Panc1 (cell line): ENCODE measurements around the gene LARGE2. TPM values are rescaled to one million over a fixed set of nuclear protein-coding genes. Genes with fewer than 3 reads are reported as not detected.

Experiments used
- ATAC-seq: fragments of 200-7000 bp; cut with Tn5 transposase; 2 replicates; pipeline ENCODE4 v1.9.1; 2020; ENCODE audit warnings: mild to moderate bottlenecking, moderate library complexity
- BruUV-seq: library from RNA; stranded (reverse); fragments of 400-500 nt; replicated peaks from 2 replicates; lab custom pipeline; 2021; lab: Mats Ljungman, UMichigan
- CTCF ChIA-PET: fragments of 300-600 bp; sonication (Branson Sonifier 250); formaldehyde crosslinking; loops from one replicate; lab custom pipeline; 2022; ENCODE audit warnings: antibody characterized with exemption; lab: Charles Lee
- POLR2A ChIA-PET: fragments of 300-600 bp; sonication (Branson Sonifier 250); formaldehyde crosslinking; loops from one replicate; lab custom pipeline; 2022; ENCODE audit warnings: antibody characterized with exemption; lab: Charles Lee
- DNase-seq: peaks from one replicate; pipeline ENCODE4 v3.0.0-alpha.2; 2010; ENCODE audit warnings: low read depth, low spot score
- H3K27ac ChIP-seq: 2 replicates; pipeline ENCODE4 v1.5.1; 2011; ENCODE audit warnings: mild to moderate bottlenecking, low read length, inconsistent platforms
- H3K27me3 ChIP-seq: fragments of 200-500 bp; sonication (Bioruptor generic); 2 replicates; pipeline ENCODE4 v1.6.0; 2014; ENCODE audit warnings: low read length, inconsistent platforms; ENCODE audit not compliant: control insufficient read depth, insufficient read depth
- H3K36me3 ChIP-seq: fragments of 200-500 bp; sonication (Bioruptor generic); 2 replicates; pipeline ENCODE4 v1.5.1; 2014; ENCODE audit warnings: inconsistent platforms, mild to moderate bottlenecking, low read length, moderate library complexity; ENCODE audit not compliant: control insufficient read depth, insufficient read depth
- H3K4me1 ChIP-seq: 2 replicates; pipeline ENCODE4 v1.5.1; 2011; ENCODE audit warnings: inconsistent platforms, mild to moderate bottlenecking, low read length, moderate library complexity; ENCODE audit not compliant: control insufficient read depth, insufficient read depth
- H3K4me3 ChIP-seq, 2 experiments: 2 replicates each; pipeline ENCODE4 v1.5.1; 2011 to 2012; ENCODE audit warnings: low read depth in 2 of 2, low read length in 2 of 2, mild to moderate bottlenecking in 2 of 2, inconsistent platforms in 1 of 2, moderate library complexity in 1 of 2
- H3K9me3 ChIP-seq: fragments of 200-500 bp; sonication (Bioruptor generic); 2 replicates; pipeline ENCODE4 v1.5.1; 2014; ENCODE audit warnings: low read depth, mild to moderate bottlenecking, inconsistent platforms, low read length, moderate library complexity; ENCODE audit not compliant: control insufficient read depth, insufficient read depth
- SIN3A ChIP-seq: IDR thresholded peaks from 2 replicates; pipeline ENCODE4 v1.6.1; 2012; ENCODE audit warnings: low read depth, mild to moderate bottlenecking, low read length, moderate library complexity, borderline replicate concordance; ENCODE audit not compliant: insufficient read depth
- TCF7L2 ChIP-seq: IDR thresholded peaks from 2 replicates; pipeline ENCODE4 v1.6.1; 2011; ENCODE audit warnings: mild to moderate bottlenecking, low read depth, low read length, inconsistent platforms
- in situ Hi-C: cut with HindIII; loops from 2 replicates; pipeline ENCODE4 v1.10.0; 2016; ENCODE audit warnings: low sequenced_read_pairs, low pct_unique_long_range_greater_than_20kb
- intact Hi-C: fragments of 100-400 bp; cut with micrococcal nuclease; formaldehyde crosslinking; loops from one replicate; pipeline ENCODE4 v1.10.0; 2022; ENCODE audit not compliant: unreplicated experiment
- total RNA-seq: library from RNA; stranded (reverse); gene quantifications from one replicate; pipeline ENCODE4 v1.2.1, GENCODE V29; 2021; ENCODE audit not compliant: unreplicated experiment
- TF ChIP-seq, protein P1 (sequence below): fragments of 450-650 bp; IDR thresholded peaks from 2 replicates; pipeline ENCODE4 v1.5.1; 2017; ENCODE audit warnings: mild to moderate bottlenecking
- TF ChIP-seq, protein P2 (sequence below), 2 experiments: IDR thresholded peaks; 2 replicates each; pipeline ENCODE4 v1.6.1; 2011 to 2012; ENCODE audit warnings: low read depth in 2 of 2, control low read depth in 1 of 2, low read length in 1 of 2, mild to moderate bottlenecking in 1 of 2, moderate library complexity in 1 of 2; ENCODE audit not compliant: insufficient read depth in 1 of 2

LARGE2 gene
- total RNA-seq, 1 experiment from 2014 or later: 1.4 TPM

DNA sequence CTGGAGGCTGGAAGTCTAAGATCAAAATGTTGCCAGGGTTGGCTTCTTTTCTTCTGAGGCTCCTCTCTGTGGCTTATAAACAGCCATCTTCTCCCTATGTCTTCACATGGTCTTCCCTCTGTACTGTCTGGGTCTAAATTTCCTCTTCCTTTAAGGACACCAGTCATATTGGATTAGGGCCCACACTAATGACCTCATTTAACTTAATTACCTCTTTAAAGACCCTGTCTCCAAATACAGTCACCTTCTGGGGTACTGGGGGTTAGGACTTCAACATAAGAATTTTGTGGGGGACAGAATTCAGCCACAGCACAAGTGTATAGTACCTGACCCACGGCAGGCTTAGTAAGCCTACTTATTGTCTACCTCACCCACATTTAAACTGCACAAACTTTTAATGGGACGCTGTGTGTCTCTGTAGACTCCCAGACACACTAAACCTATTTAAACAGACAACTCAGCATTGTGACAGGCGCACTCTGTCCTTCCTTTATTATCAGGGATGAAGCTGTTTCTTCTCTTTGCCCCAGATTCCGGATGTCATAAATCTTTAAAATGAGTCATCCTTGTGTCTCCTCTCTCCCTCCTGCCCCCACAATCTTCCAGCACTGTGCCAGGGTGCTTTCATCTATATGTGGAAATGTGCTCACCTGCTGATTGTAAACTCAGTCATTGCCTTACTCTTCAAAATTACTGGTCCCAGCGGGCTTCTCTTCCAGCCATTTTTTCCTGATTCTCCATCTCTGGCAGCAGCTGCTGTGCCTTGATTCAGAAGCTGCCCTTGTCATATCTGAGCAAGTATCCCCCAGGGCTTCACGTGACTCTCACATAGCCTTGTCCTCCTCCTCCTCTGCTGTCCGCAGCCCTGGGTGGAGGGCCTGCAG is 42.4 kb upstream of the LARGE2 start:
- no TSS peak for BruUV-seq
- in situ Hi-C loops: no loop called here
- CTCF ChIA-PET: no interaction called here

DNA sequence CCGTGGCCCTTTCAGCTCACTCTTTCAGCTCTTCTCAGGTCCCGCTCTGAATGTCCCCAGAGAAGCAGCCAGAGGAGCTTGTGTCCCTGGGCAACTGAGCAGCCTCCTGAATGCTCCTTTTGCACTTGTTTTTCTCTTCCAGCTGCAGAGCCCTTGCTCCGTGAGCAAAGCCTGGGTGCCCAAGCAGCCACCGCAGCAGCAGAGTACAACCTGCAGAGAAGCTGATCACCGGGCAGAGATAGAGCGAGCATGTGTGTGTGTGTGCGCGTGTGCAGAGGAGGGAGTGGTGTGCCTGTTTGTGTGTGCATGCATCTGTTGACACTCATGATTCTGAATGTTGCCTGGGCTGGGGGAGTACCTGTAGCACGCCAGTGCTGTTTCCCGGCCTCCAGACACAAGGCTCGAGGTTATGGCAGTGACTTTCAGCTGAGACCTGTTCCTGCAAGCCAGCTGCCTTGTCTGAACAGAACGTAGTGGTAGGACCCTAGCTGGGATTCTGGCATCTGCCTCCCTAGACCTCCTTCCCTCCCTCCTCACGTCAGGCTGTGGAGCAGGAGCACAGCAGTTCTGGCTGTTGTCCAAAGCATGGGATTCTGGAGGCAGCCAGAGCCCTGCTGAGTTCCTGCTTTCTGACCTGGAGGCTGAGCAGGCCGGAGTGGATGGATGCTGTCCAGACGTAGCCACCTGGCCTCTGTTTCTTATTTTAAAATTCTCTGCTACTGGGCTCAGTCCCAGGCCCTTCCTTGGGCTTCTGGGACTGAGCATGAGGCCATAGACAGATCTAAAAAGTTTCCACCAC is 41.5 kb upstream of the LARGE2 start:
- Histone ChIP-seq H3K4me1 (no peaks in the 10 kb centered on the region), H3K27ac (no peak overlapping the region), H3K4me3 (no peak overlapping the region), H3K27me3 (no peaks in the 10 kb centered on the region), H3K36me3 (no peaks in the 10 kb centered on the region), H3K9me3 (no peaks in the 10 kb centered on the region)
- in situ Hi-C loops (no loop called here), intact Hi-C loops (no loop called here)
- no peak for ATAC-seq
- POLR2A ChIA-PET: no interaction called here
- TF ChIP-seq, protein P1, sequence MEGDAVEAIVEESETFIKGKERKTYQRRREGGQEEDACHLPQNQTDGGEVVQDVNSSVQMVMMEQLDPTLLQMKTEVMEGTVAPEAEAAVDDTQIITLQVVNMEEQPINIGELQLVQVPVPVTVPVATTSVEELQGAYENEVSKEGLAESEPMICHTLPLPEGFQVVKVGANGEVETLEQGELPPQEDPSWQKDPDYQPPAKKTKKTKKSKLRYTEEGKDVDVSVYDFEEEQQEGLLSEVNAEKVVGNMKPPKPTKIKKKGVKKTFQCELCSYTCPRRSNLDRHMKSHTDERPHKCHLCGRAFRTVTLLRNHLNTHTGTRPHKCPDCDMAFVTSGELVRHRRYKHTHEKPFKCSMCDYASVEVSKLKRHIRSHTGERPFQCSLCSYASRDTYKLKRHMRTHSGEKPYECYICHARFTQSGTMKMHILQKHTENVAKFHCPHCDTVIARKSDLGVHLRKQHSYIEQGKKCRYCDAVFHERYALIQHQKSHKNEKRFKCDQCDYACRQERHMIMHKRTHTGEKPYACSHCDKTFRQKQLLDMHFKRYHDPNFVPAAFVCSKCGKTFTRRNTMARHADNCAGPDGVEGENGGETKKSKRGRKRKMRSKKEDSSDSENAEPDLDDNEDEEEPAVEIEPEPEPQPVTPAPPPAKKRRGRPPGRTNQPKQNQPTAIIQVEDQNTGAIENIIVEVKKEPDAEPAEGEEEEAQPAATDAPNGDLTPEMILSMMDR: no peak
- no peak for TF ChIP-seq TCF7L2
- CTCF ChIA-PET: no interaction called here
- no TSS peak for BruUV-seq
- no peak for DNase-seq

More for the DNA sequence above, 42.4 kb upstream of the LARGE2 start:
- POLR2A ChIA-PET: no interaction called here
- ATAC-seq (no peak), DNase-seq (no peak)
- H3K9me3 ChIP-seq: no peaks in the 10 kb centered on the region
- no peak overlapping the region for H3K4me3 ChIP-seq
- TF ChIP-seq, protein P2, sequence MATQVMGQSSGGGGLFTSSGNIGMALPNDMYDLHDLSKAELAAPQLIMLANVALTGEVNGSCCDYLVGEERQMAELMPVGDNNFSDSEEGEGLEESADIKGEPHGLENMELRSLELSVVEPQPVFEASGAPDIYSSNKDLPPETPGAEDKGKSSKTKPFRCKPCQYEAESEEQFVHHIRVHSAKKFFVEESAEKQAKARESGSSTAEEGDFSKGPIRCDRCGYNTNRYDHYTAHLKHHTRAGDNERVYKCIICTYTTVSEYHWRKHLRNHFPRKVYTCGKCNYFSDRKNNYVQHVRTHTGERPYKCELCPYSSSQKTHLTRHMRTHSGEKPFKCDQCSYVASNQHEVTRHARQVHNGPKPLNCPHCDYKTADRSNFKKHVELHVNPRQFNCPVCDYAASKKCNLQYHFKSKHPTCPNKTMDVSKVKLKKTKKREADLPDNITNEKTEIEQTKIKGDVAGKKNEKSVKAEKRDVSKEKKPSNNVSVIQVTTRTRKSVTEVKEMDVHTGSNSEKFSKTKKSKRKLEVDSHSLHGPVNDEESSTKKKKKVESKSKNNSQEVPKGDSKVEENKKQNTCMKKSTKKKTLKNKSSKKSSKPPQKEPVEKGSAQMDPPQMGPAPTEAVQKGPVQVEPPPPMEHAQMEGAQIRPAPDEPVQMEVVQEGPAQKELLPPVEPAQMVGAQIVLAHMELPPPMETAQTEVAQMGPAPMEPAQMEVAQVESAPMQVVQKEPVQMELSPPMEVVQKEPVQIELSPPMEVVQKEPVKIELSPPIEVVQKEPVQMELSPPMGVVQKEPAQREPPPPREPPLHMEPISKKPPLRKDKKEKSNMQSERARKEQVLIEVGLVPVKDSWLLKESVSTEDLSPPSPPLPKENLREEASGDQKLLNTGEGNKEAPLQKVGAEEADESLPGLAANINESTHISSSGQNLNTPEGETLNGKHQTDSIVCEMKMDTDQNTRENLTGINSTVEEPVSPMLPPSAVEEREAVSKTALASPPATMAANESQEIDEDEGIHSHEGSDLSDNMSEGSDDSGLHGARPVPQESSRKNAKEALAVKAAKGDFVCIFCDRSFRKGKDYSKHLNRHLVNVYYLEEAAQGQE (IDR thresholded peaks at IDR 0.05; ENCODE audit: insufficient read depth in 1 of 2, low read depth in 2 of 2, low read length in 1 of 2): no peak
- TF ChIP-seq, protein P1: no peak
- no peak for TF ChIP-seq SIN3A
- H3K36me3 ChIP-seq: no peaks in the 10 kb centered on the region
- H3K27me3 ChIP-seq: no peaks in the 10 kb centered on the region
- no peak overlapping the region for H3K27ac ChIP-seq
- intact Hi-C loops: loop anchor here (10.0 kb wide), 1 partner anchor 125 kb away; no protein-coding TSS in a partner anchor
- no peaks in the 10 kb centered on the region for H3K4me1 ChIP-seq
